CD14-positive monocyte (primary cell): Measurements from ENCODE around the gene ARRB1. TPM values are rescaled to one million over a fixed set of nuclear protein-coding genes. Genes with fewer than 3 reads are reported as not detected.

Experiments
- DNase-seq, 3 donors: peaks; one replicate each; pipeline ENCODE4 v3.0.0-alpha.2; 2011 to 2022
- H2AFZ ChIP-seq: 2 replicates; pipeline ENCODE4 v1.6.0; 2012; ENCODE audit warnings: mild to moderate bottlenecking, low read depth, low read length, inconsistent platforms; ENCODE audit not compliant: insufficient read depth, poor library complexity, severe bottlenecking
- H3K27ac ChIP-seq, 2 donors: 1 replicate in 1 of 2; 2 replicates in 1 of 2; pipeline ENCODE4 v1.5.1; 2012 to 2013; ENCODE audit warnings: low read length in 2 of 2, control low read depth in 1 of 2, inconsistent platforms in 1 of 2, low read depth in 1 of 2, mild to moderate bottlenecking in 1 of 2
- H3K27me3 ChIP-seq, 2 donors: one replicate each; pipeline versions ENCODE4 v1.6.0 to v1.6.1; 2011 to 2013; ENCODE audit warnings: low read length in 2 of 2; ENCODE audit not compliant: control insufficient read depth in 2 of 2, insufficient read depth in 2 of 2
- H3K36me3 ChIP-seq, 2 donors: replicated peaks in 1 of 2; 1 replicate in 1 of 2; 2 replicates in 1 of 2; pipeline versions ENCODE4 v1.5.1 to v1.6.1; 2012 to 2013; ENCODE audit warnings: low read length in 2 of 2, control low read depth in 1 of 2, inconsistent platforms in 1 of 2, mild to moderate bottlenecking in 1 of 2; ENCODE audit not compliant: insufficient read depth in 2 of 2, control insufficient read depth in 1 of 2
- H3K4me1 ChIP-seq, 2 donors: 1 replicate in 1 of 2; 2 replicates in 1 of 2; pipeline versions ENCODE4 v1.5.1 to v1.6.1; 2012 to 2013; ENCODE audit warnings: low read length in 2 of 2, control low read depth in 1 of 2, inconsistent platforms in 1 of 2, mild to moderate bottlenecking in 1 of 2, moderate library complexity in 1 of 2; ENCODE audit not compliant: insufficient read depth in 2 of 2, control insufficient read depth in 1 of 2
- H3K4me2 ChIP-seq: replicated peaks from 2 replicates; pipeline ENCODE3; 2012; ENCODE audit warnings: low read length, moderate library complexity, mild to moderate bottlenecking; ENCODE audit not compliant: poor library complexity, severe bottlenecking; ENCODE audit errors: extremely low read depth
- H3K4me3 ChIP-seq, 3 experiments: fragments of 200-600 bp in 1 of 3; sonication (generic) in 1 of 3; replicated peaks in 1 of 3; 1 replicate in 2 of 3; 2 replicates in 1 of 3; pipeline ENCODE4 v1.5.1; 2011 to 2013; ENCODE audit warnings: low read length in 3 of 3, mild to moderate bottlenecking in 3 of 3, control low read depth in 2 of 3, low read depth in 2 of 3, inconsistent platforms in 1 of 3, moderate library complexity in 1 of 3
- H3K79me2 ChIP-seq: 2 replicates; pipeline ENCODE4 v1.6.0; 2012; ENCODE audit warnings: mild to moderate bottlenecking, control low read depth, inconsistent platforms, low read length, moderate library complexity; ENCODE audit not compliant: insufficient read depth
- H3K9ac ChIP-seq: 2 replicates; pipeline ENCODE4 v1.6.0; 2017; ENCODE audit warnings: low read length, mild to moderate bottlenecking; ENCODE audit not compliant: insufficient read depth, poor library complexity, severe bottlenecking
- H3K9me3 ChIP-seq, 2 donors: replicated peaks in 1 of 2; 1 replicate in 1 of 2; 2 replicates in 1 of 2; pipeline versions ENCODE4 v1.5.1 to v1.6.1; 2012 to 2013; ENCODE audit warnings: low read length in 2 of 2, control low read depth in 1 of 2; ENCODE audit not compliant: control insufficient read depth in 1 of 2, insufficient read depth in 1 of 2
- H4K20me1 ChIP-seq: 2 replicates; pipeline ENCODE4 v1.6.0; 2012; ENCODE audit warnings: mild to moderate bottlenecking, low read length, control low read depth, moderate library complexity; ENCODE audit not compliant: insufficient read depth
- H3K27ac Mint-ChIP-seq, 7 donors: one replicate each; pipeline ENCODE4 v1.8.0; 2020; ENCODE audit warnings: mild to moderate bottlenecking in 7 of 7, mixed read lengths in 7 of 7, moderate library complexity in 6 of 7, inconsistent platforms in 2 of 7
- H3K27me3 Mint-ChIP-seq, 3 donors: one replicate each; pipeline ENCODE4 v1.8.0; 2021 to 2022; ENCODE audit warnings: low read depth in 3 of 3, mild to moderate bottlenecking in 3 of 3, mixed read lengths in 3 of 3, moderate library complexity in 3 of 3, inconsistent platforms in 1 of 3
- H3K36me3 Mint-ChIP-seq, 2 donors: one replicate each; pipeline ENCODE4 v1.8.0; 2020; ENCODE audit warnings: mixed read lengths in 2 of 2, inconsistent platforms in 1 of 2, mild to moderate bottlenecking in 1 of 2
- H3K4me1 Mint-ChIP-seq: one replicate; pipeline ENCODE4 v1.8.0; 2020; ENCODE audit warnings: mild to moderate bottlenecking, mixed read lengths
- H3K4me3 Mint-ChIP-seq, 2 donors: one replicate each; pipeline ENCODE4 v1.8.0; 2020; ENCODE audit warnings: mild to moderate bottlenecking in 2 of 2, mixed read lengths in 2 of 2, moderate library complexity in 1 of 2
- H3K9me3 Mint-ChIP-seq, 7 donors: one replicate each; pipeline ENCODE4 v1.8.0; 2020 to 2022; ENCODE audit warnings: mixed read lengths in 7 of 7, mild to moderate bottlenecking in 6 of 7, moderate library complexity in 6 of 7, inconsistent platforms in 2 of 7
- WGBS: methylation state at CpG from one replicate; pipeline ENCODE4 v1.1.5; 2013; ENCODE audit warnings: missing lambda C conversion rate; ENCODE audit not compliant: insufficient coverage; 5-methylcytosine and 5-hydroxymethylcytosine counted together
- intact Hi-C, 2 donors: fragments of 100-400 bp; cut with micrococcal nuclease; formaldehyde crosslinking; loops; one replicate each; pipeline versions ENCODE4 v1.15.0 to v1.15.1; 2023
- polyA plus RNA-seq, 3 donors: library from polyadenylated mRNA; depleted of rRNA in 1 of 3; unstranded in 2 of 3; stranded (reverse) in 1 of 3; fragments of 300-500 nt in 2 of 3; fragments of >200 nt in 1 of 3; fragmentation: Illumina TruSeq in 2 of 3; gene quantifications; 1 replicate in 2 of 3; 2 replicates in 1 of 3; pipeline ENCODE4 v1.2.3, GENCODE V29; 2012 to 2021
- TF ChIP-seq, protein P1 (sequence below): fragments of 200-600 bp; IDR thresholded peaks from one replicate; pipeline ENCODE4 v1.8.0; 2022; ENCODE audit warnings: antibody characterized with exemption, mild to moderate bottlenecking

ARRB1 gene
- polyA plus RNA-seq, 3 donors, result 52.6 to 114 (median 66.5) TPM

DNA sequence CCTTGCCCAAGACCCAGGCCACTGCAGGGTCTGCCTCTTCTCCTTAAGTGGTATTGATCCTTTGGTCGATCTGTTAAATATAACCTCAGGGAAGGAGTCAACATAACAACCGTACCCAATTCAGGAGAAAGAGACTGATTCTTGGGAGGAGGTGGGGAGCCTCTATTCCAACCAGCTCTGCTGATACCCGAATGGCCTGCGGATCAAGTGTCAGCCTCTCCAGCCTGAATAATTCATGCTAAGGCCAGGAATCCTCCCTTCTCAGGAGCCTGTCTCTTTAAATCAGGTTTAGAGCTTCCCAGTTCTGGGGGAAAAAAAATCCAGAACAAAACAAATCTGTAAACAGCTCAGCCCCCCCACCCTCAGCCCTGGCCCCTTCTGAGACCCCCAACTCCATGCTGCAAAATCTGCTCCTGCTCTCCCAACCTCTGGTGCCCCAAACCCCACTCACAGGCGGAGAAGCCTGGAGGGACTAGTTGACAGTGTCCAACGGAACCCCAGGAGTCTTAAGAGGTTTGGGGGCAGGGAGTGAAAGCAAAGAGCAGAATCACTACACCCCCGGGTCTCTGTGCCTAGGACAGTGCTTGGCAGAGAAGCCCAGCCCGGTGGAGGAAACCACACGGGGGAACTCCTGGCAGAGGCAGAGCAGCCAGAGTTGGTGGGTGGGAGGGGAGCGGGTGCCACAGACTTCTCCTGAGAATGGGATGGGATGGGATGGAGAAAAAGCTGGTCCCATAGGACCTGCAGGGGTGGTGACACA lies 111.8 kb downstream of the ARRB1 start:
- peaks cover 4 to 6% of the 10 kb centered on the region in 2 donors for H3K36me3 Mint-ChIP-seq
- Histone ChIP-seq H3K36me3 (no peaks in the 10 kb centered on the region), H3K79me2 (no peaks in the 10 kb centered on the region), H3K27ac (no peak overlapping the region), H2AFZ (no peak overlapping the region), H4K20me1 (no peaks in the 10 kb centered on the region), H3K27me3 (peaks cover 36 to 59% of the 10 kb centered on the region in 2 donors), H3K9ac (no peak overlapping the region), H3K4me2 (no peak overlapping the region), H3K9me3 (peaks cover 0 to 15% of the 10 kb centered on the region in 2 donors), H3K4me1 (peaks cover 8 to 22% of the 10 kb centered on the region in 2 donors), H3K4me3 (no peak overlapping the region)
- TF ChIP-seq, protein P1, sequence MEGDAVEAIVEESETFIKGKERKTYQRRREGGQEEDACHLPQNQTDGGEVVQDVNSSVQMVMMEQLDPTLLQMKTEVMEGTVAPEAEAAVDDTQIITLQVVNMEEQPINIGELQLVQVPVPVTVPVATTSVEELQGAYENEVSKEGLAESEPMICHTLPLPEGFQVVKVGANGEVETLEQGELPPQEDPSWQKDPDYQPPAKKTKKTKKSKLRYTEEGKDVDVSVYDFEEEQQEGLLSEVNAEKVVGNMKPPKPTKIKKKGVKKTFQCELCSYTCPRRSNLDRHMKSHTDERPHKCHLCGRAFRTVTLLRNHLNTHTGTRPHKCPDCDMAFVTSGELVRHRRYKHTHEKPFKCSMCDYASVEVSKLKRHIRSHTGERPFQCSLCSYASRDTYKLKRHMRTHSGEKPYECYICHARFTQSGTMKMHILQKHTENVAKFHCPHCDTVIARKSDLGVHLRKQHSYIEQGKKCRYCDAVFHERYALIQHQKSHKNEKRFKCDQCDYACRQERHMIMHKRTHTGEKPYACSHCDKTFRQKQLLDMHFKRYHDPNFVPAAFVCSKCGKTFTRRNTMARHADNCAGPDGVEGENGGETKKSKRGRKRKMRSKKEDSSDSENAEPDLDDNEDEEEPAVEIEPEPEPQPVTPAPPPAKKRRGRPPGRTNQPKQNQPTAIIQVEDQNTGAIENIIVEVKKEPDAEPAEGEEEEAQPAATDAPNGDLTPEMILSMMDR, result no peak
- H3K4me3 Mint-ChIP-seq, result peak overlapping the region in 1 of 2 donors; percentile 81
- no peak overlapping the region for H3K27ac Mint-ChIP-seq
- peaks cover 0 to 15% (median 10%) of the 10 kb centered on the region in 7 donors for H3K9me3 Mint-ChIP-seq
- H3K27me3 Mint-ChIP-seq, result peaks cover 54 to 72% (median 64%) of the 10 kb centered on the region in 3 donors
- intact Hi-C loops, result loop anchor here in 1 of 2 donors (2.0 to 5.0 kb wide), 2 partner anchors 32 to 97 kb away; no protein-coding TSS in a partner anchor
- no peak for DNase-seq
- peaks cover 8% of the 10 kb centered on the region for H3K4me1 Mint-ChIP-seq
- WGBS, result 46% methylated on average over 5 of the region's 10 CpGs

DNA sequence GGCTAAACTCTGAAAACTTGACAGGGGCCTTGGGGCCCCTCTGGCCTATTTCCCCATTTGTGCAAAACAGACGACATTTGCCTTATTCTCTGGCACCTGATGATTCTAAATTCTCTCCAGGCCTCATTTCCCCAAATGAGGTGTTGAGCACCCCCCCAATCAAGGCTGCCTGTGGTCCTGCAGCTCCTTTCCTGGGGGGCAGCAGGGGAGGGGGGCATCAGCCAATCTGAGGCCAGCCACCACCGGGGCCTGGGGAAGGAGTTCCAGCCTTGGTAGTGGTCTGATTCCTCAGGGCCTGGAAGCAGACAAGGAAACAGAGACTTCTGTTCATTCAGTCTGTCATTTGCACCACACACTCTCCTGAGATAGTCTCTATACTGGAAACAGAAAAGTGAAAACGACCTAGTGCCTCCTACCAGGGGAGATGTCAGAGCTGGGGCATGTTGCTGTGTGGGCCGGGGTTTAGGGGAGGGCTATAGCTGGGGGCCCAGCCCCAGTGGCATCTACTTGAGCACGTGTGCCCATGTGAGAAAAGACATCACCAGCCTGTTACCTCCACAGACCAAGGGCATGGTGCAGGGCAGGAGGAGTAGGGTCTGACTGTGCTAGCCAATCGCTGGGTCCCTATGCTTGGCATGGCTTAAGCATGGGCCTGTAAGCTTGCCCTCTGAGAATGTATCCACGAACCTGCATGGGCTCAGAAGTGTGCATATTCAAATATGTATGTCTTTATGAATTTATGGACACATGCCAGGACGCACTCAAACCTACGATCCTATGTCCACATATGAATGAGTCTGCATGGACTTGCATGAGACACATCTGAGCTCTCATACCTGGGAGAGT lies 112.6 kb downstream of the ARRB1 start:
- no peak overlapping the region for H3K4me2 ChIP-seq
- DNase-seq, result no peak
- peaks cover 8 to 22% of the 10 kb centered on the region in 2 donors for H3K4me1 ChIP-seq
- 80% methylated on average over 6 of the region's 9 CpGs for WGBS
- no peaks in the 10 kb centered on the region for H3K79me2 ChIP-seq
- intact Hi-C loops, result no loop called here
- H3K4me3 Mint-ChIP-seq, result peak overlapping the region in 1 of 2 donors; percentile 78
- H4K20me1 ChIP-seq, result no peaks in the 10 kb centered on the region
- H3K4me3 ChIP-seq, result no peak overlapping the region
- peaks cover 8% of the 10 kb centered on the region for H3K4me1 Mint-ChIP-seq
- no peak overlapping the region for H2AFZ ChIP-seq
- no peak overlapping the region for H3K27ac Mint-ChIP-seq
- H3K9ac ChIP-seq, result no peak overlapping the region
- peaks cover 30 to 50% of the 10 kb centered on the region in 2 donors for H3K27me3 ChIP-seq
- no peak overlapping the region for H3K27ac ChIP-seq
- peaks cover 0 to 15% (median 9%) of the 10 kb centered on the region in 7 donors for H3K9me3 Mint-ChIP-seq
- peaks cover 4 to 6% of the 10 kb centered on the region in 2 donors for H3K36me3 Mint-ChIP-seq
- peaks cover 48 to 64% (median 56%) of the 10 kb centered on the region in 3 donors for H3K27me3 Mint-ChIP-seq
- peaks cover 0 to 15% of the 10 kb centered on the region in 2 donors for H3K9me3 ChIP-seq
- TF ChIP-seq, protein P1, result no peak
- no peaks in the 10 kb centered on the region for H3K36me3 ChIP-seq
